ENCODE results near the gene OPRM1. TPM values are rescaled to one million over a fixed set of nuclear protein-coding genes. Genes with fewer than 3 reads are reported as not detected.

OPRM1 gene
- total RNA-seq, 1 donor from 2014 or later: not detected

DNA sequence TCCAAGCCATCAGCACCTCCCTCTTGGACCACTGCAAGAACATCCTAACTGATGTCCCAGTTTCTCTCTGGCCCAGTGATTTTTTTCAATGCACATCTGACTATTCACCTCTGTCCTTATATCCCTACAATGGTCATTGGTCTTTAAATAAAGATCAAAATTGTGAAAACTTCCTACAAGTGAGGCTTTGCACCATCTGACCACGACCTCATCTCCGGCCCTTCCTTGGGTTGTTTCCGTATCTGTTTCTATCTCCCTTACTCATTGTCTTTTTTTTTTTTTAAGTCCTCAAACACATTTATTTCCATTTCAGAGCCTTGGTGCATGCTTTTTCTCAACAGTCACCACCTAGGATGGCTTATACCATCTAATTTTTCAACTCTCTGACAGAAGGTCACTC is 229.4 kb downstream of the OPRM1 start:
- intact Hi-C loops (cut with micrococcal nuclease): no loop called here

DNA sequence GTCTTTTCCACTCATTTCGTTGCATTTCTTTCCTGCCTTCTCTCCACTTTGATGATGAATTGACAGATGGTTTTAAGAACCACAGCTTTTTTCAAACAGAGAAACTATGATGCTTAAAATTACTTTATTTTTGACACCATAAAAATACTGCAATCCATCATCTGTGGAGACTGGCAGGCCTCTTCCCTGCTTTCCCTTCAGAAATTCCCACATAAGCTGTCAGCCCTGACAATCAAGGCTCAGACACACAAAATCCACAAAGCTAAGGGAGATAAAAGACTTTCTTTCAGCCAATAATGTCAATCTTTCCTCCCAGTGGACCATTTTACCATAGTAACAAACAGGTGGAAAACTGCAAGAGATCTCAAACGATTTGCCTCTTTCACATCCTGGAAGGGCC is 235.1 kb downstream of the OPRM1 start:
- intact Hi-C loops (cut with micrococcal nuclease): no loop called here

DNA sequence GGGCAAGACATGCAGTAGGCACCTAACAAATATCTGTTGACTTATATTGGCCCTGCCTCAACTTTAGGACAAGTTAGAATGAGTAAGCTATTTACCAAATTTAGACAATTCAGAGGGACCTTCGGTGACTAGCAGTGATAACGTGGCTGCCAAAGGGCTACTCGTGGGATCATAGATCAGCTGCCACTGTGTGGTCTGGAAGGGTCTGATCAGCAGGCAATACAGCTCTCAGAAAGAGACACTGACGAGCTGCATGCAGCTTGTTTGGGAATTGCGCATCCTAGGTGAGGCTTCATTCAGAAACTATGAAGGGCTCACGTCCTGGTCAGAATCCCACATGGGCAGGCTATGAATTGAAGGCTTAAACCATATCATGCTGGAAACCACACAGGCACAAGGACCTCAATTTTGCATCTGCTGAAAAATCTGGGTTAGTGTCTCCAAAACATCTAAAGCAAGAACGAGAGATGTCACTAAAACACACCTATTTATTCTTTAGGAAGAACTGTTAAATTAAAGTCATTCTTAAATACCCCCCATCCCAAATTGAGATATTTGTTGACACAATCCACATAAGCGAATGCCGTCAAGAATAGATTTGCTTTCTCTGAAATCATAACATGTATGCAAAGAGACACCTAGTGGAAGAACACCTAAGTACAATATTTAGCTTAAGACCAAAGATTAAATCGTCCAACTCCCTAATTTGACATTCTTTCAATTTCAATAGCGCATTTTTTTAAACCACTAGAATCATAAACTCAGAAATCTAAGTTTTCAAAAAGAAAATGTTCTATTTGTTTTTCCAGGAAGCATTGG is 238.0 kb downstream of the OPRM1 start:
- intact Hi-C loops (cut with micrococcal nuclease): loop anchor here (1.0 to 5.0 kb wide), 5 partner anchors 27 to 530 kb away; no protein-coding TSS in a partner anchor

GRCh38 chr6:154277629-154278017 is 238.6 kb downstream of the OPRM1 start:
- intact Hi-C loops (cut with micrococcal nuclease): loop anchor here (1.0 to 5.0 kb wide), 5 partner anchors 27 to 530 kb away; no protein-coding TSS in a partner anchor

GRCh38 chr6:154280521-154280920 is 241.5 kb downstream of the OPRM1 start:
- intact Hi-C loops (cut with micrococcal nuclease): no loop called here

DNA sequence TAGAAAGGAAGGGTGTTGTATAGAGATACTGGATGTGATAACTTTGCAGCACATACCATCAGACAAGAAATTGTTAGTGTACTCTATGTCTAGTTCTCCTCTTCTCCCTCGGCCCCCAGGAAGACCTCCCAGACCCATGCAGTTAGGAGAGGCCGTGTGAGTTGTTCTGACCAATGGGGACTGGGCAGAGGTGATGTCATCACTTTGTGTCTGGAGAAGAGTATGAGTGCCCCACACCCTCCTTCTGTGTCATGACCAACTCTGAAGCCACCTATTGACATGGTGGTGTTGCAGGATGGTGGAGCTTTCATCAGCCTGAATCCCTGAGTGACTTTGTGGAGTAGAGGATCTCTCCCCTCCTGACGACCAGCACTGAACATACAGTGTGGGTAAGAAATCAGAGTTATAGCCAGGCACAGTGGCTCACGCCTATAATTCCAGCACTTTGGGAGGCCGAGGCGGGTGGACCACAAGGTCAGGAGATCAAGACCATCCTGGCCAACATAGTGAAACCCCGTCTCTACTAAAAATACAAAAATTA is 245.3 kb downstream of the OPRM1 start:
- intact Hi-C loops (cut with micrococcal nuclease): no loop called here

DNA sequence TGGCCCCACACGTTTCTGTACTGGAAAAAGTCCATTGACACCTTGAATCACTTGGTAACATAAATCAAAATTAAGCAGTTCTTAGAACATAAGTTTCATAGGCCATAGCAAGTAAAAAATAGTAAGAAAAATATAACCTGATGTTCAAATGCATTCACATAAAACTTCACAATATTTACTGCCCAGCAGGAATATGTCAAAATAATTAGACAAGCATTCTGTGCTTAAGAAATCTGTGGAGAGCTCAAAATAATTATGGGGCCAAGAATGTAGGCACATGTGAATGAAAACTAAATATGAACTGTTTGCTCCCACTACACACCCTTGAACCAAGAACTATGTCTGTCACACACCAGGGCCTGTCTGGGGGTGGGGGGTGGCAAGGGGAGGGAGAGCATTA is 246.8 kb downstream of the OPRM1 start:
- intact Hi-C loops (cut with micrococcal nuclease): no loop called here

- intact Hi-C loops (cut with micrococcal nuclease): no loop called here
These were observed 250.9 kb downstream of the OPRM1 start for GRCh38 chr6:154289818-154290508.

DNA sequence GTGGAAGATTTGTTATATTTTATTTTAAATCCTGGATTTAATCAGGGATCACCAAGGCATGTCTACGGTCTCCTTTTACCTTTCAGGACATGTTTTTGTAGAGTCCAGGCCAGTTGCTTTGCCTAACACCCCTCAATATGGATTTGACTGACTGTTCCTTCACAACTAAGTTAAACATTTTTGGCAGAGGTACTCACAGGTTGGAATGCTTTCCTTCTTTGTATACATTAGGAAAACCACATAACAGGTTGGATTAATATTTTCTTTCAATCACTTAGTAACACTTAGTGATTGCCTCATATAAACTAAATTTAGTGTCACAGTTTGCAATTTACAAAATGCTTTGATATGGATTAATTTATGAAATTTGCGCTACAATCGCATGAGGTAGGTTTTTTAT is 253.0 kb downstream of the OPRM1 start:
- intact Hi-C loops (cut with micrococcal nuclease): no loop called here

DNA sequence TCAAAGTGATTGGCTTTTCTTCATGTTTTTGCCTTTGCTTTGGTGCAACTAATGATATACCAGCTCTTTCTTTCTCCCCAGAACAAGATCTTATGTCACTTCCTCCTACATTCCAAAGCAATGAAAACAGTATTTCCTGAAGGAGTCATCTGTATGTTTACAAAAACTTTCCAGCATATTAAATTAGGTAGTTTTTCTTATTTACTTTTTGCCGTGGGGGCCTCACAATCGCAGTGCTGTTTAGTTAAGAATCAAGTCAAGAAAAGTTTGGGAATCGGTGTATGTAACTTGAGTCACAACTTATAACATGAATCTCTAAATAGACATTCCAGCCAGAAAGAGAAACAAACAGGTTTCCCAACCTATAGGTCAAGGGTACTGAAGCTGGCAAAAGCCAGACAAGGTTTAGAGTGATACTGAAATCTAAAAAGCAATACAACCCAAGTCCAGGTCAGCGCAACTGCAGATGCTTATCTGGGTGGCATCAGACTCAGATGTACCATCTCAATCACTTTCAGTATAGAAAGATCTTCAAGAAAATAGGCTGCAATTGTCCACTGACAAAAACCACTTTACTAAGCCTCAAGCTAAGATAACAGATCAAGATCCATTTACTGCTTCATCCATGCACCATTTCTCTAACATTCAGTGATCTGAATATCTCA is 253.9 kb downstream of the OPRM1 start:
- intact Hi-C loops (cut with micrococcal nuclease): no loop called here

DNA sequence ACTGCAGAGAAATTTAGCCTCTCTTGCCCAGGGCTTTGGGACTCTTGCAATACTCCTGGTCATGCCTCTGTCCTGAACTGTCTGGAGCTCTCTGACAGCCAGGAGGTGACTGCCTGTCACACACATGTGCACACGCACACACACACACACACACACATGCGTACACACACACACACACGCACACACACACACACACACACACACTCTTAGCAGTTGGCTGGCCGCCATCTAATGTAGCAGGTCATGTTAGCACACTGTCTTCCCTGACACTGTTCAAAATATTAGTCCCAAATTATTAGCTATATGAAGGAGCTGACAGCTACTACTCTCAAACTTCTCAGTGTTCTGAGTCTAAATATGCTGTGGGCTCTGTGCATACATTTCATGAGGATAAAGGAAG is 256.7 kb downstream of the OPRM1 start:
- intact Hi-C loops (cut with micrococcal nuclease): no loop called here

All from T-helper 1 cell treated with Interleukin-12 subunit alpha and Interleukin-12 subunit beta and Interleukin-4 antibody, amounts not matched to agents 30 ng/mL and 1 ng/mL, for 36 hours (primary cell).